ENCODE measurements around the gene SNX20.
A peak's percentile ranks its signal among the peaks of the same experiment; 100 is the strongest.

Gene SNX20

DNA sequence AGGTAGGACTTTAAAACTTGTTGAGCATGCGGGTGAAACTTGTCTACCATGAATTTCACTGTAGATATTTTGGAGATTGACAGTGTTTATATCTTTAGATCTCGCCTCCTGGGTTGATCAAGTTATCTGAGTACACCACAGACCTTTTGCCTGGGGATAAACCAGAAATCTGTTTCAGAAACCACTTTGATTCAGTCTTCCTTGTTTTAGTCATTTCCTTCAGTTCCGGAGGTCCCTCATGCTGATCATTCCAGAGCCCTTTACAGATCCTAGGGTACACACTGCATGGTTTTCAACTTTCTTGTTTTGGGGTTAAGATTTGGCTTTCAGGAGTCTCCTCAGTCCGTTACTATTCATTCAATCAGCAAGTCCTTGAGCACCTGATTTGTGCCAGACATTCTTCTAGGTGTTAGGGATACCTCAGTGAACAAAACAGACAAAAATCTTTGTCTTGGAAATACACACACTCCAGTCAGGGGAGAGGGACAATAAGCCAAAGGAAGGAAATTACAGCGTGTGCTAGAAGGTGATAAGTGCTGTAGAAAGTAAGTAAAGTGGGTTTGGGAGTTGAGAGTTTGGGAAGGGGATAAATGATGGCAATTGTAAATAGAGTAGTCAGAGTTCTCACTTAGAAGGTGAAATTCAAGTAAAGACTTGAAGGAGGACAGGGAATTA lies 24.5 kb upstream of the SNX20 start:
- DNase-seq (ENCODE audit: low read depth in 1 of 2, low spot score in 1 of 2) = no peak

DNA sequence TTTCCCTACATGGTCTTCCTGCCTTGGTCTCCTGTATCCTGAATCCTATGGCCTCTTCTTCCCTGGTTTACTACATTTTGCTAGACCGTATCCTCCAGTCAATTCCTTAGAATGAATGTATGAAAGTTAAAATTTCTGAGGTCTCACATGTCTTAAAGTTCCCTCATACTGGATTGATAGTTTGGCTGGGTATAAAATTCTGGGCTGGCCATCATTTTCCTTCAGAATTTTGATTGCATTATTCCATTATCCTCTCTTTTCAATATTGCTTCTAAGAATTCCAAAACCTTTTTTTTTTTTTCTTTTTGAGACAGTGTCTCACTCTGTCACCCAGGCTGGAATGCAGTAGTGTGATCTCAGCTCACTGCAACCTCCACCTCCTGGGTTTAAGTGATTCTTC lies 23.1 kb upstream of the SNX20 start:
- DNase-seq (ENCODE audit: low read depth in 1 of 2, low spot score in 1 of 2) = no peak

DNA sequence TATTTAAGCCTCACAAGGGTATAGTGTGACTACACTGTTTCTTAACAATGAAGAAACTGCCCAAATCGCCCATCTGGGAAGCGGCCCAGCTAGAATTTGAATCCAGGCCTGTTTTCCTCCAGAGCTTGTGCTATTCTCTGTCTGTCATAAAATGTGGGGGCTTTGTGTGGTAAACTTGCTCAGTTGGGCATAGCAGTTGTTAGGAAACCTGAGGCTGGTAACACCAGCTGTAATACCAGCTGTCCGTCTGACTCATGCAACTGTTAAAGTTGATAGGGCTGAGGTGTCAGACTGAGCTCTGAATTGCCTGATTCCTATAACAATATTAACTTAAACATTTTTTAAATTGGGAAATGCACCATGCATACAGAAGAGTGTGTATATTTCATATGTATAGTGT lies 21.6 kb upstream of the SNX20 start:
- no peak for DNase-seq (ENCODE audit: low read depth in 1 of 2, low spot score in 1 of 2)

DNA sequence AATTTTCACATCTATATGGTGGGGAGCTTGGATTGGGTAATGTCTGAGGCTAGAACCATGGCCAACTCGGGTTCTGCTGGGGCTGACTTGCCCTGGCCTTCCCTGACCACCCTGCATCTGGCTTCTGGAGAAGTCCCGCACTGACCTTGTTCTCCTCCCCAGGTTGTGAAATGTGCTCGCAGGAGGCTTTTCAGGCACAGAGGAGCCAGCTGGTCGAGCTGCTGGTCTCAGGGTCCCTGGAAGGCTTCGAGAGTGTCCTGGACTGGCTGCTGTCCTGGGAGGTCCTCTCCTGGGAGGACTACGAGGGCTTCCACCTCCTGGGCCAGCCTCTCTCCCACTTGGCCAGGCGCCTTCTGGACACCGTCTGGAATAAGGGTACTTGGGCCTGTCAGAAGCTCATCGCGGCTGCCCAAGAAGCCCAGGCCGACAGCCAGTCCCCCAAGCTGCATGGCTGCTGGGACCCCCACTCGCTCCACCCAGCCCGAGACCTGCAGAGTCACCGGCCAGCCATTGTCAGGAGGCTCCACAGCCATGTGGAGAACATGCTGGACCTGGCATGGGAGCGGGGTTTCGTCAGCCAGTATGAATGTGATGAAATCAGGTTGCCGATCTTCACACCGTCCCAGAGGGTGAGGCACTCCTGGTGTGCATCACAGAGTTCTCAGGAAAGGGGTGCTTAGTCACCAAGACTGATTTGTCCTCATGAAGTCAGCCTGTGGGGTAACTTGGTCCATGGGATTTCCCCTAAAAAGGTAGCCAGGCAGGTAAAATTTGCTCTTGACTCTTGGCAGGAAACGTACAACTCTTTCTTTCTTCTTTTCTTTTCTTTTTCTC lies 18.4 kb upstream of the SNX20 start:
- peak in 1 of 2 donors; percentile 37 for DNase-seq (ENCODE audit: low read depth in 1 of 2, low spot score in 1 of 2)

DNA sequence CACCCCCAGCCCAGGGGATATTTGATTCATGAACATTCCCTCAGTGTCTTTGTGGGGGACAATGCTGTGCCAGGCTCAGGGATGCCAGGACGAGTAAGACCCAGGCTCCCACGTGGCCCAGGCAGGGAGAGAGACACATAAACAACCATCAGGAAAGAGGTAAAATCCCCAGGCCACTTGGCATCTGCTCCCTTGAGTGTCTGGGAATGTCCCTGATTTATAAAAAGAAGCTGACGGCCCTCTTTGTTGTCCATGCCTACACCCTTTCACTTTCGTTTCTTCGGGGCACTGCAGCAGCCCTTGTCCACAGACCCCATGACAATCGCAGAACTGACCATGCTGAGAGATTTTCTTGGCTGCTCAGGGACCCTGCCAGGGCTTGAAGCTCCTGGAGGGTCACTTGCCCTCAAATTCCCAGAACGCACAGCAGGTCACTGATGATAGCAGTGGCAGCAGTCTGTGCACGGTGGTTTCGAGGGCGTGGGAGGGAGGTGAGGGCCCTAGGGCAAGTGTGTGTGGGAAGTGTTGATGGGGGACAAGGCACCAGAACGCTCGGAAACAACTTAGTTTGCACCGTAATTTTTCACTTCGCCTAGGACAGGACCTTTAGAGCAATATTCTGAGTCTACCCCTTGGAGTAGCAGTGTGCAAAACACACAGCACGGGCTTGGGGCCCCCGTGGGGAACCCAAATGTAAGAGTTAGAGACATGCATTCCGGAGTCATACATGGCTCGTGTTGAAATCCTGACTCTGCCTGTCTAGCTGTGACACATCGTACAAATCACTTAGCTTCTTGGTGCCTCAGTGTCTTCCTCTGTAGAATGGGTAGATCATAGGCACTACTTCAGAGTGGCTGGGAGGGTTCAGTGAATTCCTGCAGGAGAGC lies 17.0 kb upstream of the SNX20 start:
- DNase-seq (ENCODE audit: low read depth in 1 of 2, low spot score in 1 of 2) = no peak

DNA sequence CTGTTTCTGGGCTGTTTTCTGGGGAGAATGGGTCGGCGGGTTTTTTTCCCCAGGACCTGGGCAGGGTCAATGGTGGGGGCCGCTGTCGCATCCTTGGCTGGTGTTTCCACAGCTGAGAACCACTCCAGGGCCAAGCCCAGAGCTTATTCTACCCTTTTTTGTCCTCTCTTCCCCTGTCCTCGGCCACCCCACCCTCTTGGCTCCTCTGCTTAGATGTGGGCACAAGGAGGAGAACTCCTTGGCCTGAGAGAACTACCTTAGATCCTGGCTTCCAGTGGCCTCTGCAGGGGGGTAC lies 16.3 kb upstream of the SNX20 start:
- no peak for DNase-seq (ENCODE audit: low read depth in 1 of 2, low spot score in 1 of 2)

DNA sequence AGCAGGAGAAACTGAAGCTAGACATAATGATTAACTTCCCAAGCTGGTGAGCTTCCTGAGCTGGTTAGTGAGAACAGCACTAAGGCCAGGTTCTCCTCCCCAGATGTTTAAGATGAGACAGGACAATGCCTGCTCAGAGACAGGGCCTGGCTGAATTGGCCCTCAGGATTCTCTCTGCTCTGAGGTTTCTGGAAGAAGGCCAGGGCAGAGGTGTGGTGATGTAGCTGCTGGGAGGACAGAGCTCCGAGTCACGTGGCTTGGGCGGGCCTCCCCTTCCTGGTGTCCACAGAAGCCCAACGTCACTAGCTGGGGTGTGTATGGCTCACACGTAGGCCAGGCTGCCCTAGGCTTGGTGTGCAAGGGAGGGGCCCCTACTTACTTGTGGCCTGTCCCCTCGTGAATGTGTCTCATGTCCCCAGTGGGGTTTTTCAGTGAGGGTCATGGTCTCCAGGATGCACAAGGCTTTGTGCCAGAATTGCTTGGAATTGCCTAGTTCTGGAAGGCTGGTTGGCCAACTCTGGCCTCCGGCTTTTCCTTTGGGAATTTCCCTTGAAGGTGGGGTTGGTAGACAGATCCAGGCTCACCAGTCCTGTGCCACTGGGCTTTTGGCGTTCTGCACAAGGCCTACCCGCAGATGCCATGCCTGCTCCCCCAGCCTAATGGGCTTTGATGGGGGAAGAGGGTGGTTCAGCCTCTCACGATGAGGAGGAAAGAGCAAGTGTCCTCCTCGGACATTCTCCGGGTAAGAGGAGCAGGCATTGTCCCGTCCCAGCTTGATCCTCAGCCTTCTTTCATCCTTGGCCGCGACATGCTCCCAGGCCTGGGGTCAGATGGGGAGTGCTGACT lies 15.7 kb upstream of the SNX20 start:
- DNase-seq (ENCODE audit: low read depth in 1 of 2, low spot score in 1 of 2) = no peak

DNA sequence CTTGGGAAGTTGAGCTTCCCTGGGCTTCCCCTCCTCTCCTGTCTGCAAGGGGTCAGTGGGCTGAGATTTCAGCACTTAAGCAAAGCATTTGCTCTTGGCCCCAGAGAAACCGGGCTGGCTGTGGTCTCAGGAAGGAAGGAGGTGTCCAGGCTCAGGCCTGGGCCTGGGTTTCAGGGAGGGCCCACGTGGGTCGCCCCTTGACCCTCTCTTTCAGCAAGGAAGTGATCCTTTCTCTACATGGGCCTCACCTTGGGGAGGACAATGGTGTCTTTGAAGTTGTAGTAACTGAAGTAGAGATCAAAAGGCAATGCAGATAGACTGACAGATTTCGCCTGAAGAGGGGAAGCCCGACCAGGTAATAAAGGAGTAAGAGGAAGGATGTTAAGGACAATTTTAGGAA lies 15.0 kb upstream of the SNX20 start:
- no peak for DNase-seq (ENCODE audit: low read depth in 1 of 2, low spot score in 1 of 2)

DNA sequence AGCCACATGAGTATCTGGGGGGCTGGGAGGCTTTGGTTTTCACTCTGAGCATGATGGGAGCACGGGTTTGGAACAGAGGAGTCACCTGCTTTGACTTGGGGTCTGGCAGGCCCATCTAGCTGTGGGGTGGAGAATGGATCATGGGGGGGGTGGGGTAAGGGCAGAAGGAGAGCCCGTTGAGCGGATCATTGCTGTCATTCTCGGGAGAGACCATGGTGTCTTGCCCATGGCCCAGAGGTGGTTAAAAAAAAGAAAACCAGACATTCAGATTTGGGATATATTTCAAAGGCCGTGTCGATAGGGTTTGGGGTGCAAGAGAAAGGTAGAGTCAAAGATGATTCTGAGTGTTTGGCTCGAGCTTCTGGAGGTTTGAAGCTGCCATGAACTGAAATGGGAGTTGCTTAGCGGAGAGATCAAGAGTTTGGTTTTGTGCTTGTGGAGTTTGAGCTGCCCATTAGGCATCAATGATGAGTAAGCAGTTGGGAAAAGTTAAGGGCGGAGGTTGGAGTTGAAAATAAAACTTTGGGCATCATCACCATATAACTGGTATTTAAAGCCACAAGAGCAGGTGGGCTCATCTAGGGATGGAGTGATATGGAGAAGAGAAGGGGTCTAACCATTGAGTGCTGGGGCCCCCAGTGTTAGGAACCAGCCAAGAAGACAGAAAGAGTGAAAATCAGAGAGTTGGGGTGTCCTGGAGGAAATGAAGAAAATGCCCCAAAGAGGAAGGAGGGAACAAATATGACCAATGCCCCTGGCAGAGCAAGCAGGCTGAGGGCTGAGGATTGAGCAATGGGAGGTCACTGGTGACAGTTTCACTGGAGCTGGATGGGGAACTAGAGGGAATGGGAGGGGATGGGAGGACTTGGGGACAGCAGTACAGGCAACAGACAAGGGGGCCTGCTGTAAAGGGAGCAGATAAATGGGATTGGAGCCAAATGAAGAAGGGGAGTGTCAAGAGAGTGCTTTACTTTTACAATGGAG lies 14.2 kb upstream of the SNX20 start:
- no peak for DNase-seq (ENCODE audit: low read depth in 1 of 2, low spot score in 1 of 2)

DNA sequence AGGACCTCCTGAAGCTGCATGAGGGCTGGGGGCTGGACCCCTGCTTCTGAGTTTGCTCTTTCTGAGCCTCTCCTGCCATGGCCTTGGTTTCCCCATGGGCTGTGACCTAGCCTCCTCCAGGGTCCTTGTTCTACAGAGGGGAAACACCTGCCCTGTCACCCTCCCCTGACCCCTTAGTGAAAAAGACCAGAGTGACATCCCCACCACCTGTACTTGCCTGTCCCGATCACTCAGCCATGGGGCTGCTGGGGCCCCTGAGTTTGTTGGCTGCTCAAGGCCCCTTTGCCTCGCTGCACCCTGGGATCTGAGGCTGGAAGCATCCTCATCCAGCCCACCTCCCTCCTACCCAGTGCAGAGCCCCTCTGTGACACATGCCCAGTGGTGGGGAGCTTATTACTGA lies 13.1 kb upstream of the SNX20 start:
- no peak for DNase-seq (ENCODE audit: low read depth in 1 of 2, low spot score in 1 of 2)

DNA sequence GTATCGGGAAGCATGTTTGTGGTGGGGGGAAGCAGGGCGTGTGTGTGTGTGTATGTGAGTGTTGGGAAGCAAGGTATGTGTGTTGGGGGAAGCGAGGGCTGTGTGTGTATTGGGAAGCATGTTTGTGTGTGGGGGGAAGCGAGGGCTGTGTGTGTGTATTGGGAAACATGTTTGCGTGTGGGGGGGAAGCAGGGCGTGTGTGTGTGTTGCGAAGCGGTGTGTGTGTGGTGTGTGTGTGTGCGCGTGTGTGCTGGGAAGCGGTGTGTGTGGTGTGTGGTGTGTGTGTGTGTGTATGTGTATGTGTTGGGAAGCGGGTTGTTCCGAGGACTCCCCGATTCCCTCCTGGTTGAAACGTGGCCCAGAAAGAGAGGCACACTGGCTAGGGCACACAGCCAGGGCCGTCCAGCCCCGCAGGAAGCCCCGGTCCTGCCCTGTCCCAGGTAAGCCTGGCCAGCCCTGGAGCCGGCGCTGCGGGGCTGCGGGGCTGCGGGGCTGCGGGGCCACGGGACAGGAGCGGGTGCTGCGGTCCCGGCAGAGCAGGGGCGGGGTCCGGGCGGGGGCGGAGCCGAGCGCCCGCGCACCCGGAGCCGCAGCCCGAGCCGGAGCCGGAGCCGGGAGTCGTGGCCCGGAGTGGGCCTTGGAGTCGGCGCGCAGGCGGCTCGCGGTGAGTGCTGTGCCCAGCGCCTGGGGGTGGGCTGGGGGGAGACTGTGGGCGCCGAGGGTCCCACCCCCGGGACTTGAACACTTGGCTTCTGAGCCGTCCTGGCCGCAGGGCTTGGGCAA lies 12.1 kb upstream of the SNX20 start, which contains the start of gene NOD2:
TSS of gene NOD2 (plus strand) at position 608 of the 783 bp plus-strand sequence. CDS start 5,890 bp downstream, outside the sequence.
- DNase-seq (ENCODE audit: low read depth in 1 of 2, low spot score in 1 of 2) = no peak

DNA sequence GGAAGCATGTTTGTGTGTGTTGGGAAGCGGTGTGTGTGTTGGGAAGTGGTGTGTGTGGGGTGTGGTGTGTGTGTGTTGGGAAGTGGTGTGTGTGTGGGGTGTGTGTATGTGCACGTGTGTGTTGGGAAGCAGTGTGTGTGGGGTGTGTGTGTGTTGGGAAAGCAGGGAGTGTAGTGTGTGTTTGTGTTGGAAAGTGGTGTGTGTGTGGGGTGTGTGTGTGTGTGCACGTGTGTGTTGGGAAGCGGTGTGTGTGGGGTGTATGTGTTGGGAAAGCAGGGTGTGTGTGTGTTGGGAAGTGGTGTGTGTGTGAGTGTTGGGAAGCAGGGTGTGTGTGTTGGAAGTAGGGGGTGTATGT lies 11.5 kb upstream of the SNX20 start:
- DNase-seq (ENCODE audit: low read depth in 1 of 2, low spot score in 1 of 2) = no peak

DNA sequence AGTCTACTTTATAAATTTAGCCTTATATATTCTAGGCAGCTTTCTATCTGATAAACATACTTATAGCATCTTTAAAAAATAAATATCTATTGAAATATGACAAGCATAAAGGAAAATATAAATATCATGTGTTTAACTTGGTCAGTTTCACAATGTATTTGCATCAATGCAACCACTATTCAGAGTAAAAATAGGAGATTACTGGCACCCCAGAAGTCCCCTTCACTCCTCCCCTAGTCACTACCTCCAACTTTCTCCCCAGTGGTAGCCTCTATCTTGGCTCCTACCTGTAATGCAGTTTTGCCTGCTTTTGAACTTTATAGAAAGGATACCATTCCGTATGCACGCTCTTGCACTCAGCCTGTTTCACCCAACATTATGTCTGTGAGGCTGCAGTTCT lies 9.1 kb upstream of the SNX20 start:
- no peak for DNase-seq (ENCODE audit: low read depth in 1 of 2, low spot score in 1 of 2)

DNA sequence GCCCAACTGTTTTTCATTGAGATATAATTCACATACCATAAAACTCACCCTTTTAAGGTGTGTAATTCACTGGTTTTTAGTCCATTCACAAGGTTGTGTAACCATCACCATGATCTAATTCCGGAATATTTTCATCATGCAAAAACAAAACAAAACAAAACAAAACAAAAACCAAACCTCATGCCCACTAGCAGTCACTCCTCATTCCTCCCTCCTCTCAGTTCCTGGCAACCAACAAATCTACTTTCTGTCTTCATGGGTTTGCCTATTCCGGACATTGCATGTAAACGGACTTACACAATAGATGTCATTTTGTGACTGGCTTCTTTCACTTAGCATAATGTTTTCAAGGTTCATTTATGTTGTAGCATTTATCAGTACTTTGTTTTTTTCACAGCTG lies 7.8 kb upstream of the SNX20 start:
- no peak for DNase-seq (ENCODE audit: low read depth in 1 of 2, low spot score in 1 of 2)

DNA sequence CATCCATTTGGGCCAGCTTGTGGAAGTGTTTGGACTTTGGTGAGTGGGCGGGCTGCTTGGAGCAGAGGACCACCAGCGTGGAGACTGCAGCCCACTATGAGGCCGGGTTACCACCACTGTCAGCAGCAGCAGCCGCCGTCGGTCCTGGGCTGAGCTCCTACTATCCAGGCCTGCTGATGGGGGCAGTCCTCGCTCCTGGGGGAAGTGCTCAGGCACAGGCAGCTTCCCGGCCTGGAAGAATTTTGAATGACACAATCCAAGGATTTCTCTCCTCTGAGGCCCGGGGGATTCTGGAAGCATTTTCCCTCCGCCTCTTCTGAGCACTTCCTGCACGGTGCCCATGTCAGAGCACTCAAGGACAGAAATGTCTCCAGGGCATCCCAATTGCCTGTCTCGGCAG lies 7.0 kb upstream of the SNX20 start:
- DNase-seq (ENCODE audit: low read depth in 1 of 2, low spot score in 1 of 2) = no peak

DNA sequence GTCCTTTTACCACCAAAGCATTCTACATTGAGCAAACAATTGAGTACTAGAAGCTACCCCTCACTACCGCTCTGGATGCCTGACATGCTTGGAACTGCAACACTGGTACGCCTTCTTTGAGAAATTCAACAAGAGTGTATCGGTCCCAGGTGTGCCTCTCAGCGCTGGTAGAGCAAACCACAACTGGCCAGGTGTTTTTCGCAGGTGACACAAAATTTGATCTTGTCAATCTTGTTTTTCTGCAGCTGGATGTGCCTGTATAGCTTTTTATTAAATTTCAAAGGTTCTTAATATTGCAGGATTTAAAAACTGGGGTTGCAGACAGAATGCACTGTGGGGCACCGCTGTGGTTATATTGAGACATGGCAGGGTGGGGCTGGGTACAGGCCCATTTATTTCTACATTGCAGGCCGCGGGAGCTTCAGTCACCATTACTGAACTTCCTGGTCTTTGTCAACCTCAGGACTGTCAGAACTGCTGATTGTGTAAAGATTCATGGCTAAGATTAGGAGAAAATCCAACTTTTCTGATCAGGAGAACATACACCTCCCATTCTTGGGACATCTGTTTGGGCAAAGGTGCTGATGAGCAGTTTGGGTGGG lies 4.5 kb upstream of the SNX20 start:
- DNase-seq (ENCODE audit: low read depth in 1 of 2, low spot score in 1 of 2) = no peak

DNA sequence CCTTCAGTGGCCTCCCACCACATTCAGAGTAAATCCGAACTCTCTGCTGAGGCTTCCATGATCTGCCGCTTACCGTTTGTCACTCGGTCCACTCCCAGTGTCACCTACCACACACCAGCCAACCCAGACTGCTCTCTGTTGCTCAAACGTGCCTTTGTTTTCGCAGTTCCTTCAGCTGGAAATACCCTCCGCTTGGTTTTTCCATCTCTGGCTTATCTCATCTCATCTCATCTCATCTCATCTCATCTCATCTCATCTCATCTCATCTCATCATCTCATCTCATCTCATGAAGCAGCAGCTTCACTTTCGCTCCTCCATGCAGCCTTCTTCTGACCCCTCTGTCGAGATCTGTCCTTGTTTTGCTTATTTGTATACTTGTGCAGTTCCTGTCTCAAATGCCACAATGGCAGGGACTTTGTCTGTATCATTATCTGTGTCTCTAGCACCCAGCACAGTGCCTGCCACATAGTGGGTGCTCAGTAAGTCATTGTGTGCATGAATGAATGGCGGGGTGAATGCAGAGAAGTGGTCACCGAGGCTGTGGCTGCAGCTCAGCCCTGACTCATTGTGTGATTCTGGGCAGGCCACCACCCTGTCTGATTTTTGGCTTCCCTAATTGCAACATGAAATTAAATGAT lies 3.8 kb upstream of the SNX20 start:
- no peak for DNase-seq (ENCODE audit: low read depth in 1 of 2, low spot score in 1 of 2)

DNA sequence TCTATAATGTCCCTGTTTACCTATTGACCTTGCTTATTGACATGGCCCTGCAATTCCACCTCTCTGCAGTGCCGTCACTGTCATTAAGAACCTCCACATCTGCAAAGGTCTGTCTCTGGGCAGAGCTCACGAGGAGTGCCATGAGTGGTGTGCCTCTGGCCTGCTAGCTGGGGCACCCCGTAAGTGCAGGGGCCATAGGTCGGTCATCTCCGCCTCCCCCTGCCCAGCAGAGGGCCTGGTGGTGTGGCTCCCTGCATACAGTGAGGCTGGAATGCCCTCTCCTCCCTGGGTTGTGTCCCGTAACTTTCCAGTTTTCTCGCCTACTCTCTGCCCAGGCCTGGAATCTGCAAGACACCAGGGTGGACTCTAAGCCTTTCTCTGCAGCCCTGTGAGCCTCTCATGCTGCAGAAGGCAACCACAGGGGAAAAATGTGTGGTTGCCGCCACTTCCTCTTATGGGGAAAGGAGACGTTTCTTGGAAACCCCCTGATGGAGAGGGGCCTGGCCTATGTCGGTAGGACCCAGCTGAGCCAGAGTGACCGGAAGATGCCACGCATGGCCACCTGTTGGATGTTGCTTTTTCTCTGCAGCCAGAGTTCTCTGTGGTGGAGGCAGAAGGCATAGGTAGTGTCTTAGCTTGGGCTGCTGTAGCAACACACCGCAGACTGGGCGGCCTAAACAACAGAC lies 2.7 kb upstream of the SNX20 start:
- DNase-seq (ENCODE audit: low read depth in 1 of 2, low spot score in 1 of 2) = no peak
